H1 (cell line): ENCODE results near the gene CFAP61. TPM values are rescaled to one million over a fixed set of nuclear protein-coding genes. Genes with fewer than 3 reads are reported as not detected.

ENCODE experiments used
- CTCF ChIA-PET: fragments of 300-600 bp; sonication (Branson Sonifier 250); formaldehyde crosslinking; loops from one replicate; lab custom pipeline; 2021; ENCODE audit not compliant: partially characterized antibody; lab: Charles Lee
- POLR2A ChIA-PET: fragments of 300-600 bp; sonication (Branson Sonifier 250); formaldehyde crosslinking; loops from one replicate; lab custom pipeline; 2021; ENCODE audit warnings: inconsistent platforms; ENCODE audit not compliant: partially characterized antibody; lab: Charles Lee
- DNase-seq, 2 experiments: peaks; one replicate each; pipeline versions ENCODE4 v3.0.0 to v3.0.0-alpha.2; 2010 to 2022; ENCODE audit warnings: low spot score in 2 of 2, low read depth in 1 of 2, mixed read lengths in 1 of 2
- FAIRE-seq: peaks from 2 replicates; lab custom pipeline; 2011; peaks lifted over from hg19 to GRCh38; lab: Jason Lieb, UNC
- H2AFZ ChIP-seq: 2 replicates; pipeline ENCODE4 v1.8.1; 2012; ENCODE audit warnings: low read length, inconsistent platforms
- H2AK5ac ChIP-seq: 2 replicates; pipeline ENCODE4 v1.6.1; 2013; ENCODE audit warnings: low read depth, low read length
- H2BK120ac ChIP-seq: replicated peaks from 2 replicates; pipeline ENCODE3; 2013; ENCODE audit warnings: low read depth, low read length, inconsistent platforms
- H2BK12ac ChIP-seq: 2 replicates; pipeline ENCODE4 v1.6.1; 2013; ENCODE audit warnings: low read depth, low read length
- H2BK15ac ChIP-seq: 2 replicates; pipeline ENCODE4 v1.6.1; 2013; ENCODE audit warnings: low read length
- H2BK20ac ChIP-seq: 2 replicates; pipeline ENCODE4 v1.6.1; 2013; ENCODE audit warnings: low read length
- H2BK5ac ChIP-seq: 2 replicates; pipeline ENCODE4 v1.6.1; 2013; ENCODE audit warnings: low read depth, low read length
- H3K14ac ChIP-seq: 2 replicates; pipeline ENCODE4 v1.6.1; 2013; ENCODE audit warnings: inconsistent platforms; ENCODE audit not compliant: insufficient read length
- H3K18ac ChIP-seq: 2 replicates; pipeline ENCODE4 v1.6.1; 2013; ENCODE audit warnings: low read length; ENCODE audit errors: extremely low read depth
- H3K23ac ChIP-seq: 2 replicates; pipeline ENCODE4 v1.6.1; 2013; ENCODE audit warnings: inconsistent platforms; ENCODE audit not compliant: insufficient read length
- H3K23me2 ChIP-seq: 2 replicates; pipeline ENCODE4 v1.6.1; 2013; ENCODE audit warnings: low read depth, low read length
- H3K27ac ChIP-seq: 2 replicates; pipeline ENCODE4 v1.6.1; 2011; ENCODE audit warnings: low read depth, low read length, inconsistent platforms
- H3K27me3 ChIP-seq, 4 experiments: replicated peaks in 1 of 4; 1 replicate in 1 of 4; 2 replicates in 3 of 4; pipeline versions ENCODE4 v1.6.1 to v1.8.1; 2011 to 2013; ENCODE audit warnings: low read length in 3 of 4, mild to moderate bottlenecking in 3 of 4, inconsistent platforms in 2 of 4, mixed read lengths in 2 of 4, moderate library complexity in 1 of 4; ENCODE audit not compliant: control insufficient read depth in 3 of 4, insufficient read depth in 3 of 4; ENCODE audit errors: extremely low read depth in 1 of 4
- H3K36me3 ChIP-seq, 4 experiments: 2 replicates each; pipeline versions ENCODE4 v1.6.1 to v1.8.1; 2011 to 2013; ENCODE audit warnings: mild to moderate bottlenecking in 4 of 4, low read length in 3 of 4, moderate library complexity in 2 of 4, control low read depth in 1 of 4, inconsistent platforms in 1 of 4; ENCODE audit not compliant: insufficient read depth in 4 of 4, control insufficient read depth in 2 of 4
- H3K4ac ChIP-seq: replicated peaks from 2 replicates; pipeline ENCODE3; 2013; ENCODE audit warnings: low read length, low read depth, mixed read lengths, inconsistent platforms; ENCODE audit not compliant: insufficient read length
- H3K4me1 ChIP-seq, 4 experiments: replicated peaks in 1 of 4; 1 replicate in 1 of 4; 2 replicates in 3 of 4; pipeline versions ENCODE4 v1.6.1 to v1.8.1; 2011 to 2013; ENCODE audit warnings: low read length in 3 of 4, inconsistent platforms in 2 of 4, mixed read lengths in 1 of 4; ENCODE audit not compliant: insufficient read depth in 4 of 4, control insufficient read depth in 3 of 4
- H3K4me2 ChIP-seq, 2 experiments: 2 replicates each; pipeline versions ENCODE4 v1.6.1 to v1.8.1; 2011 to 2013; ENCODE audit warnings: low read depth in 2 of 2, low read length in 2 of 2, control low read depth in 1 of 2, inconsistent platforms in 1 of 2, mild to moderate bottlenecking in 1 of 2; ENCODE audit not compliant: insufficient read depth in 1 of 2
- H3K4me3 ChIP-seq, 4 experiments: fragments of 200-600, 300-600 bp in 1 of 4; sonication (generic), shearing (Covaris generic), sonication (Bioruptor Twin) in 1 of 4; 2 replicates each; pipeline versions ENCODE4 v1.5.1 to v1.8.1; 2011 to 2016; ENCODE audit warnings: low read length in 4 of 4, low read depth in 3 of 4, control low read depth in 2 of 4, inconsistent platforms in 2 of 4, mild to moderate bottlenecking in 2 of 4, mixed read lengths in 1 of 4, moderate library complexity in 1 of 4; ENCODE audit not compliant: insufficient read depth in 2 of 4; ENCODE audit errors: extremely low read depth in 1 of 4
- H3K56ac ChIP-seq: replicated peaks from 2 replicates; pipeline ENCODE3; 2013; ENCODE audit warnings: low read depth, mild to moderate bottlenecking, mixed read lengths, low read length, inconsistent platforms; ENCODE audit not compliant: insufficient read length
- H3K79me1 ChIP-seq: 2 replicates; pipeline ENCODE4 v1.6.1; 2013; ENCODE audit warnings: low read depth, low read length, control low read depth
- H3K79me2 ChIP-seq, 2 experiments: 2 replicates each; pipeline versions ENCODE4 v1.6.1 to v1.8.1; 2012 to 2013; ENCODE audit warnings: low read length in 2 of 2, mild to moderate bottlenecking in 2 of 2, inconsistent platforms in 1 of 2; ENCODE audit not compliant: insufficient read depth in 2 of 2, control insufficient read depth in 1 of 2
- H3K9ac ChIP-seq, 4 experiments: replicated peaks in 1 of 4; 1 replicate in 1 of 4; 2 replicates in 3 of 4; pipeline versions ENCODE4 v1.6.1 to v1.8.1; 2011 to 2013; ENCODE audit warnings: low read depth in 3 of 4, low read length in 3 of 4, control low read depth in 2 of 4, mild to moderate bottlenecking in 2 of 4, moderate library complexity in 2 of 4, inconsistent platforms in 1 of 4; ENCODE audit errors: extremely low read depth in 1 of 4
- H3K9me3 ChIP-seq, 2 experiments: 2 replicates each; pipeline versions ENCODE4 v1.6.1 to v1.8.1; 2012 to 2013; ENCODE audit warnings: mild to moderate bottlenecking in 2 of 2, moderate library complexity in 2 of 2, control low read depth in 1 of 2, inconsistent platforms in 1 of 2, low read depth in 1 of 2, low read length in 1 of 2, mixed read lengths in 1 of 2; ENCODE audit not compliant: insufficient read depth in 2 of 2
- H4K20me1 ChIP-seq, 2 experiments: replicated peaks in 1 of 2; 2 replicates each; pipeline versions ENCODE3 to v1.8.1; 2011 to 2013; ENCODE audit warnings: inconsistent platforms in 2 of 2, low read length in 2 of 2, mild to moderate bottlenecking in 1 of 2; ENCODE audit not compliant: insufficient read depth in 2 of 2, control insufficient read depth in 1 of 2
- H4K5ac ChIP-seq: 2 replicates; pipeline ENCODE4 v1.6.1; 2013; ENCODE audit warnings: low read length, low read depth, mixed read lengths, inconsistent platforms; ENCODE audit not compliant: insufficient read length
- H4K8ac ChIP-seq: 2 replicates; pipeline ENCODE4 v1.8.0; 2013; ENCODE audit warnings: mild to moderate bottlenecking, moderate library complexity, low read length, inconsistent platforms; ENCODE audit not compliant: insufficient read depth; ENCODE audit errors: extremely low read depth
- H4K91ac ChIP-seq: replicated peaks from 2 replicates; pipeline ENCODE3; 2013; ENCODE audit warnings: low read length, mixed read lengths, inconsistent platforms; ENCODE audit not compliant: insufficient read length
- WGBS, 2 experiments: shearing (Covaris generic) in 1 of 2; methylation state at CpG; one replicate each; pipeline versions ENCODE4 v1.1.6 to v1.1.7; 2013 to 2015; ENCODE audit warnings: low lambda C conversion rate in 2 of 2, mixed read lengths in 2 of 2, inconsistent platforms in 1 of 2, low coverage in 1 of 2, missing lambda C conversion rate in 1 of 2; ENCODE audit not compliant: insufficient replicate concordance in 2 of 2, insufficient coverage in 1 of 2, insufficient read length in 1 of 2; ENCODE audit errors: extremely low coverage in 1 of 2, missing lambda C conversion rate in 1 of 2; 5-methylcytosine and 5-hydroxymethylcytosine counted together
- polyA plus RNA-seq, 7 experiments: library from polyadenylated mRNA; depleted of rRNA in 3 of 7; stranded (reverse) in 5 of 7; unstranded in 2 of 7; fragments of >200 nt in 5 of 7; fragments of 200-250 nt in 2 of 7; gene quantifications; 1 replicate in 5 of 7; 2 replicates in 1 of 7; 4 replicates in 1 of 7; pipeline versions ENCODE4 v1.2.1 to v1.2.3, GENCODE V29; 2011 to 2013; ENCODE audit warnings: missing spikeins in 2 of 7, mixed read lengths in 2 of 7
- total RNA-seq: library from RNA; stranded (reverse); fragmentation: NEBNext Ultra II Directional; extraction: Animal tissue kit (Norgen Biotek cat#: 25700); gene quantifications from 2 replicates; pipeline ENCODE4 v1.2.1, GENCODE V29; 2021

The CFAP61 gene
- total and polyA plus RNA-seq, 2 of the 8 experiments (the other 6 are each of a cell fraction or from before 2014, with no cell fraction given) = 0.29 to 0.61 TPM

GRCh38 chr20:20353576-20353975 lies 301.2 kb downstream of the CFAP61 start:
- Histone ChIP-seq H3K18ac (no peak overlapping the region), H4K5ac (no peak overlapping the region), H3K56ac (no peak overlapping the region), H3K4me1 (no peaks in the 10 kb centered on the region), H2BK5ac (no peak overlapping the region), H2BK12ac (no peak overlapping the region), H2AK5ac (no peak overlapping the region), H3K9ac (no peak overlapping the region), H3K23ac (no peak overlapping the region), H3K36me3 (no peaks in the 10 kb centered on the region), H3K79me2 (no peaks in the 10 kb centered on the region), H4K8ac (no peak overlapping the region), H3K4me3 (no peak overlapping the region), H2BK15ac (no peak overlapping the region), H3K4me2 (no peak overlapping the region), H3K9me3 (peaks cover 0 to 12% of the 10 kb centered on the region in 2 experiments; a peak in 2 of 4 replicates), H2BK20ac (no peak overlapping the region), H3K23me2 (no peaks in the 10 kb centered on the region), H3K14ac (no peak overlapping the region), H3K4ac (no peak overlapping the region), H2BK120ac (no peak overlapping the region), H3K27ac (no peak overlapping the region), H4K91ac (no peak overlapping the region), H3K27me3 (no peaks in the 10 kb centered on the region), H4K20me1 (no peaks in the 10 kb centered on the region), H2AFZ (no peak overlapping the region), H3K79me1 (no peaks in the 10 kb centered on the region)
- CTCF ChIA-PET = interaction anchor here (0.6 kb wide), 1 partner anchor 250 kb away, joined by 3 read pairs; no protein-coding TSS in a partner anchor
- 91% methylated on average over 3 of the region's 3 CpGs; no CpG with 5 or more reads in 1 of the 2 experiments for WGBS, 2 experiments
- FAIRE-seq = no peak
- POLR2A ChIA-PET = no interaction called here
- DNase-seq = no peak
